WTC11 (cell line): Measurements from ENCODE around the gene ZNF397.

Experiments used
- ATF1 ChIP-seq: sonication (generic); formaldehyde crosslinking; IDR thresholded peaks from 2 replicates; pipeline ENCODE4 v1.8.1; 2023; ENCODE audit warnings: mild to moderate bottlenecking, moderate library complexity, missing genetic modification reagents
- CREM ChIP-seq: sonication (generic); formaldehyde crosslinking; IDR thresholded peaks from 2 replicates; pipeline ENCODE4 v1.8.1; 2022; ENCODE audit warnings: mild to moderate bottlenecking, missing genetic modification reagents, moderate library complexity
- CTCF ChIP-seq: fragments of 200-600 bp; IDR thresholded peaks from 2 replicates; pipeline ENCODE4 v1.8.0; 2022; ENCODE audit warnings: antibody characterized with exemption
- ELF4 ChIP-seq: sonication (generic); formaldehyde crosslinking; IDR thresholded peaks from 2 replicates; pipeline ENCODE4 v1.8.1; 2022; ENCODE audit warnings: low read depth, mild to moderate bottlenecking, moderate library complexity, missing genetic modification reagents
- GTF2I ChIP-seq: fragments of 250-450 bp; sonication (Bioruptor Pico); conservative IDR thresholded peaks from 2 replicates; pipeline ENCODE4 v1.4.0; 2021; ENCODE audit warnings: mild to moderate bottlenecking
- JUN ChIP-seq: sonication (generic); formaldehyde crosslinking; IDR thresholded peaks from 2 replicates; pipeline ENCODE4 v1.8.0; 2023; ENCODE audit warnings: mild to moderate bottlenecking, missing genetic modification reagents
- MXD4 ChIP-seq: fragments of 250-450 bp; sonication (Bioruptor Pico); IDR thresholded peaks from 2 replicates; pipeline ENCODE4 v1.8.0; 2021; ENCODE audit warnings: mild to moderate bottlenecking, moderate library complexity, borderline replicate concordance
- NR1H2 ChIP-seq: sonication (generic); formaldehyde crosslinking; IDR thresholded peaks from 2 replicates; pipeline ENCODE4 v1.9.0; 2021; ENCODE audit warnings: mild to moderate bottlenecking, moderate library complexity, missing genetic modification reagents
- OVOL2 ChIP-seq: fragments of 250-450 bp; sonication (Bioruptor Pico); IDR thresholded peaks from 2 replicates; pipeline ENCODE4 v1.9.0; 2021; ENCODE audit warnings: mild to moderate bottlenecking, borderline replicate concordance
- RORB ChIP-seq: fragments of 250-450 bp; sonication (Bioruptor Pico); IDR thresholded peaks from 2 replicates; pipeline ENCODE4 v1.9.0; 2021; ENCODE audit warnings: mild to moderate bottlenecking
- TEAD4 ChIP-seq: sonication (generic); formaldehyde crosslinking; IDR thresholded peaks from 2 replicates; pipeline ENCODE4 v1.8.0; 2022; ENCODE audit warnings: mild to moderate bottlenecking, missing genetic modification reagents
- ZNF232 ChIP-seq: sonication (generic); formaldehyde crosslinking; IDR thresholded peaks from 2 replicates; pipeline ENCODE4 v1.8.0; 2022; ENCODE audit warnings: mild to moderate bottlenecking, missing genetic modification reagents
- TF ChIP-seq, protein P1 (sequence below): sonication (generic); formaldehyde crosslinking; IDR thresholded peaks from 2 replicates; pipeline ENCODE4 v1.8.1; 2023; ENCODE audit warnings: mild to moderate bottlenecking, missing genetic modification reagents

DNA sequence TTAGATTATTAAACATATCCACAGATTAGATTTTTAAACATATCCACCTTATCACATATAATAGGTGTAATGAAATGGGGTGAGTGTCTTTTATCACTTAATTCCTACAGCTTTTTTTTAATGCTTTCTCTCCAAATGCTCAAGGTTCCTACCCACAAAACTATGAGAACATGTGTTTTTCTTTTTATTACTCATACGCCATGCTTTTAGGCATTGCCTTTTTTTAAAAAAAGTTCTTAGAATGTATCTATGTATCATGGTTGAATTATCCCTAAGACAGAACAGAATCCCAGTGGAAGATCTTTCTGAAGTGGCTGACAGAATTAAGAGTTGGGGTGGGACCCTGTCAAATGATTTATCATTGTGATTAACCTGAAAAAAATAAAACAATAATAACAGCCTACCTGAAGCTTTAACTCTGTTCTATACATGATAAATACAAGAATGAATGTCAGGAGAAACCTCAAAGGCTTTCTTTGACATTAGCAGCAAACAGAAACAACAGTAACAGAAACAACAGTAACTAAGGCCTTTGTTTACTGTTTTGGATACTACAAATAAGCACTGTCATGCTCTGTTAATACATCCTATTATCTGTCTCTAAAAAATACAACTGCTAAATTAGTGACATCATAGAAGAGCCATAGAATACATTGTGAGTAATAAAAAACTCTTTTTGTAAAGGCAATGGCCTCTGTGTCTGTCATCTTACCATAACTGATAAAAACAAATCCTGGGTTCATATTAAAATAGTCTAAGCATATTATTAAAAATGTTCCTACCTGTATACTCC lies 4.1 kb upstream of the ZNF397 start:
- TF ChIP-seq, protein P1, sequence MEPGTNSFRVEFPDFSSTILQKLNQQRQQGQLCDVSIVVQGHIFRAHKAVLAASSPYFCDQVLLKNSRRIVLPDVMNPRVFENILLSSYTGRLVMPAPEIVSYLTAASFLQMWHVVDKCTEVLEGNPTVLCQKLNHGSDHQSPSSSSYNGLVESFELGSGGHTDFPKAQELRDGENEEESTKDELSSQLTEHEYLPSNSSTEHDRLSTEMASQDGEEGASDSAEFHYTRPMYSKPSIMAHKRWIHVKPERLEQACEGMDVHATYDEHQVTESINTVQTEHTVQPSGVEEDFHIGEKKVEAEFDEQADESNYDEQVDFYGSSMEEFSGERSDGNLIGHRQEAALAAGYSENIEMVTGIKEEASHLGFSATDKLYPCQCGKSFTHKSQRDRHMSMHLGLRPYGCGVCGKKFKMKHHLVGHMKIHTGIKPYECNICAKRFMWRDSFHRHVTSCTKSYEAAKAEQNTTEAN (CRISPR knock-in tag) = no peak
- no peak for TF ChIP-seq TEAD4 (CRISPR knock-in tag)
- no peak for TF ChIP-seq ATF1 (CRISPR knock-in tag)
- TF ChIP-seq MXD4 (CRISPR knock-in tag) = no peak
- TF ChIP-seq GTF2I (CRISPR knock-in tag) = no peak
- TF ChIP-seq CTCF = no peak
- TF ChIP-seq JUN (CRISPR knock-in tag) = no peak
- no peak for TF ChIP-seq ZNF232
- TF ChIP-seq CREM = no peak
- TF ChIP-seq RORB (CRISPR knock-in tag) = no peak
- no peak for TF ChIP-seq ELF4
- no peak for TF ChIP-seq NR1H2 (CRISPR knock-in tag)
- TF ChIP-seq OVOL2 (CRISPR knock-in tag) = no peak
